Measurements from ENCODE around the gene EXOC2. TPM values are rescaled to one million over a fixed set of nuclear protein-coding genes. Genes with fewer than 3 reads are reported as not detected.

The EXOC2 gene
- total and polyA plus RNA-seq, 4 experiments from 2014 or later, result 38.2 to 48.3 (median 46.1) TPM

GRCh38 chr6:709471-710056 lies 16.6 kb upstream of the EXOC2 start:
- no peak overlapping the region for H3K27ac ChIP-seq (ENCODE audit: low read depth, low read length)
- no peaks in the 10 kb centered on the region for H3K9me3 ChIP-seq (ENCODE audit: control insufficient read depth in 1 of 2, low read length in 2 of 2)
- H3K4me1 ChIP-seq (ENCODE audit: insufficient read depth, low read length), result peaks cover 15% of the 10 kb centered on the region
- peak overlapping the region in 3 of 7 donors; percentile 93 to 99 (median 98) for H3K27ac Mint-ChIP-seq
- no peaks in the 10 kb centered on the region for H3K27me3 ChIP-seq (ENCODE audit: insufficient read depth, low read length)
- H3K4me3 Mint-ChIP-seq, result peak overlapping the region in 6 of 8 donors; percentile 41 to 99 (median 84)
- no peak for DNase-seq
- POLR2A ChIA-PET (ENCODE audit: partially characterized antibody), result interaction anchor here (1.0 to 2.6 kb wide), 3 partner anchors 11 to 22 kb away, joined by 3 to 11 read pairs (median 4); no protein-coding TSS in a partner anchor
- H3K36me3 ChIP-seq (ENCODE audit: insufficient read depth, low read length), result no peaks in the 10 kb centered on the region
- intact Hi-C loops (cut with micrococcal nuclease), result no loop called here
- H3K27me3 Mint-ChIP-seq, result peaks cover 7 to 9% of the 10 kb centered on the region in 2 donors
- no peak overlapping the region for H3K4me3 ChIP-seq (ENCODE audit: low read length in 2 of 2)
- H3K36me3 Mint-ChIP-seq, result peaks cover 0 to 6% of the 10 kb centered on the region in 2 donors
- peaks cover 12 to 24% (median 18%) of the 10 kb centered on the region in 4 donors for H3K4me1 Mint-ChIP-seq
- CTCF ChIA-PET (ENCODE audit: partially characterized antibody), result interaction anchor here (1.0 to 3.2 kb wide), 3 partner anchors 9 to 12 kb away, joined by 3 to 26 read pairs (median 4); no protein-coding TSS in a partner anchor
- H3K9me3 Mint-ChIP-seq, result peaks cover 0 to 2% (median 0%) of the 10 kb centered on the region in 8 donors

DNA sequence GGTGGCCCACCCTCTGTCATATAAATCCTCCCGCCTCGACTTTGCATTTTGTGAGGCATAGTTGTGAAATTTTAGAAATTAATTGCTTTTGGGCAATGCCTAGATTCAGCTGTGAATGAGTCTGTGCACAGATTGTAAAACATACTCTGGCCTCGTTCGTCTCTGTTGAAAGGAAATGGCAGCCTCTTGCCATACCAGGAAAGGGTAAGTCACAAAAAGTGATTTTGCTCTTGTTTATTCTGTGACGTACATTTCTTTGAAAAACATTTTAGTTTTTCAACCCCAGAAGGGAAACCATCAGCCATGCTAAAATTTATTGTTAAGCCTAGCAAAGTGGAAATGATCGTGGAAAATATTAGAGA lies 15.3 kb upstream of the EXOC2 start:
- peaks cover 0 to 6% of the 10 kb centered on the region in 2 donors for H3K36me3 Mint-ChIP-seq

DNA sequence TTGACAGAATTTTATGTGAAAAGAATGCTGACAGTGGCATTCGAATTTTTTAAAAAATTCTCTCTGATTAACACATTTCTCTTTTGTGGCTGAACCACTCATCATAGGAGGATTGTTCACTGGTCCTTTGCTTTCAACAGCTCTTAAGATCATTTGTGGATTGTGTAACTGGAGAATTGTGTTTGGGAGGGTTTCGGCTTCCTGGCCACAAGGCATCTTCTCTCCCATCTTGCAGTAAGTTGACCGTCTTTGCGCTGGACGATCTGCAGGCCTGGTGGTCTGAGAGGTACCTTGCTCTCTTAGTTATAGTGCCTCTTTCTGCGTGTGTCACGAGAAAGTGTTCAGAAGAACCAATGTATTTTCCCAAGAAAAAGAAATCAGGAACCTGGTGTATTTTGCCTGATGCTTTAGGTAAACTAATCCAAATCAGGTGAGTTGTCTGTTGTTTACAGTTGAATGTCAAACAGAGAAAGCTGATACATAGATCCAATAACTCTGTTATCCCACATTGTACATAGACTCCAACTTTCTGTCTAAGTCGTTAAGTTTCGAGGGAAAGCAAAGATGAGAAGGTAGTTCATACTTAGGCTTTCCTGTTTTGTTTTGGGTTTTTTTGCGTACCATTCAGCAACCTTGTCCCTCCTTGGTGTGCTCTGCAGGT lies 14.8 kb upstream of the EXOC2 start:
- no peaks in the 10 kb centered on the region for H3K9me3 Mint-ChIP-seq
- no peak for DNase-seq
- no peak overlapping the region for H3K27ac Mint-ChIP-seq
- peaks cover 12 to 24% (median 18%) of the 10 kb centered on the region in 4 donors for H3K4me1 Mint-ChIP-seq
- intact Hi-C loops (cut with micrococcal nuclease), result no loop called here
- H3K27me3 Mint-ChIP-seq, result peaks cover 7 to 9% of the 10 kb centered on the region in 2 donors
- H3K36me3 ChIP-seq (ENCODE audit: insufficient read depth, low read length), result no peaks in the 10 kb centered on the region
- ChIA-PET CTCF (ENCODE audit: partially characterized antibody) (interaction anchor here (1.3 kb wide), 1 partner anchor 14 kb away, joined by 3 read pairs; no protein-coding TSS in a partner anchor), POLR2A (ENCODE audit: partially characterized antibody) (no interaction called here)
- H3K27me3 ChIP-seq (ENCODE audit: insufficient read depth, low read length), result no peaks in the 10 kb centered on the region
- H3K27ac ChIP-seq (ENCODE audit: low read depth, low read length), result no peak overlapping the region
- peaks cover 0 to 6% of the 10 kb centered on the region in 2 donors for H3K36me3 Mint-ChIP-seq
- H3K4me3 Mint-ChIP-seq, result no peak overlapping the region
- H3K4me3 ChIP-seq (ENCODE audit: low read length in 2 of 2), result no peak overlapping the region
- no peaks in the 10 kb centered on the region for H3K9me3 ChIP-seq (ENCODE audit: control insufficient read depth in 1 of 2, low read length in 2 of 2)
- H3K4me1 ChIP-seq (ENCODE audit: insufficient read depth, low read length), result peaks cover 15% of the 10 kb centered on the region

More for the DNA sequence above, 15.3 kb upstream of the EXOC2 start:
- Histone ChIP-seq H3K4me3 (ENCODE audit: low read length in 2 of 2) (no peak overlapping the region), H3K27me3 (ENCODE audit: insufficient read depth, low read length) (no peaks in the 10 kb centered on the region), H3K36me3 (ENCODE audit: insufficient read depth, low read length) (no peaks in the 10 kb centered on the region), H3K9me3 (ENCODE audit: control insufficient read depth in 1 of 2, low read length in 2 of 2) (no peaks in the 10 kb centered on the region), H3K4me1 (ENCODE audit: insufficient read depth, low read length) (peaks cover 15% of the 10 kb centered on the region), H3K27ac (ENCODE audit: low read depth, low read length) (no peak overlapping the region)
- H3K27me3 Mint-ChIP-seq, result peaks cover 7 to 9% of the 10 kb centered on the region in 2 donors
- POLR2A ChIA-PET (ENCODE audit: partially characterized antibody), result no interaction called here
- no peak overlapping the region for H3K4me3 Mint-ChIP-seq
- CTCF ChIA-PET (ENCODE audit: partially characterized antibody), result interaction anchor here (1.3 kb wide), 1 partner anchor 13 kb away, joined by 3 read pairs; no protein-coding TSS in a partner anchor
- no peaks in the 10 kb centered on the region for H3K9me3 Mint-ChIP-seq
- H3K4me1 Mint-ChIP-seq, result peaks cover 12 to 24% (median 18%) of the 10 kb centered on the region in 4 donors
- H3K27ac Mint-ChIP-seq, result no peak overlapping the region
- intact Hi-C loops (cut with micrococcal nuclease), result no loop called here
- no peak for DNase-seq

GRCh38 chr6:706819-707381 lies 14.0 kb upstream of the EXOC2 start:
- Mint-ChIP-seq H3K4me1 (peaks cover 12 to 23% (median 18%) of the 10 kb centered on the region in 4 donors), H3K27ac (no peak overlapping the region), H3K4me3 (no peak overlapping the region), H3K36me3 (peaks cover 0 to 6% of the 10 kb centered on the region in 2 donors), H3K9me3 (no peaks in the 10 kb centered on the region), H3K27me3 (peaks cover 7 to 9% of the 10 kb centered on the region in 2 donors)
- no peak overlapping the region for H3K4me3 ChIP-seq (ENCODE audit: low read length in 2 of 2)
- no peak overlapping the region for H3K27ac ChIP-seq (ENCODE audit: low read depth, low read length)
- no peak for DNase-seq
- no peaks in the 10 kb centered on the region for H3K27me3 ChIP-seq (ENCODE audit: insufficient read depth, low read length)
- H3K36me3 ChIP-seq (ENCODE audit: insufficient read depth, low read length), result no peaks in the 10 kb centered on the region
- POLR2A ChIA-PET (ENCODE audit: partially characterized antibody), result no interaction called here
- CTCF ChIA-PET (ENCODE audit: partially characterized antibody), result interaction anchor here (1.3 kb wide), 1 partner anchor 14 kb away, joined by 3 read pairs; no protein-coding TSS in a partner anchor
- H3K9me3 ChIP-seq (ENCODE audit: control insufficient read depth in 1 of 2, low read length in 2 of 2), result no peaks in the 10 kb centered on the region
- H3K4me1 ChIP-seq (ENCODE audit: insufficient read depth, low read length), result peaks cover 14% of the 10 kb centered on the region
- intact Hi-C loops (cut with micrococcal nuclease), result no loop called here

GRCh38 chr6:706146-706545 lies 13.2 kb upstream of the EXOC2 start:
- Mint-ChIP-seq H3K36me3 (peaks cover 0 to 3% of the 10 kb centered on the region in 2 donors), H3K4me3 (no peak overlapping the region), H3K4me1 (peaks cover 5 to 15% (median 11%) of the 10 kb centered on the region in 4 donors), H3K27me3 (peaks cover 7 to 9% of the 10 kb centered on the region in 2 donors), H3K9me3 (no peaks in the 10 kb centered on the region), H3K27ac (no peak overlapping the region)
- Histone ChIP-seq H3K9me3 (ENCODE audit: control insufficient read depth in 1 of 2, low read length in 2 of 2) (no peaks in the 10 kb centered on the region), H3K4me3 (ENCODE audit: low read length in 2 of 2) (no peak overlapping the region), H3K36me3 (ENCODE audit: insufficient read depth, low read length) (no peaks in the 10 kb centered on the region), H3K4me1 (ENCODE audit: insufficient read depth, low read length) (peaks cover 8% of the 10 kb centered on the region), H3K27me3 (ENCODE audit: insufficient read depth, low read length) (no peaks in the 10 kb centered on the region), H3K27ac (ENCODE audit: low read depth, low read length) (no peak overlapping the region)
- CTCF ChIA-PET (ENCODE audit: partially characterized antibody), result interaction anchor here (2.6 kb wide), 1 partner anchor 15 kb away, joined by 14 read pairs; no protein-coding TSS in a partner anchor
- POLR2A ChIA-PET (ENCODE audit: partially characterized antibody), result no interaction called here
- intact Hi-C loops (cut with micrococcal nuclease), result no loop called here
- no peak for DNase-seq

- no peak for DNase-seq
- Histone ChIP-seq H3K9me3 (ENCODE audit: control insufficient read depth in 1 of 2, low read length in 2 of 2) (no peaks in the 10 kb centered on the region), H3K4me3 (ENCODE audit: low read length in 2 of 2) (no peak overlapping the region), H3K27me3 (ENCODE audit: insufficient read depth, low read length) (no peaks in the 10 kb centered on the region), H3K27ac (ENCODE audit: low read depth, low read length) (no peak overlapping the region), H3K36me3 (ENCODE audit: insufficient read depth, low read length) (no peaks in the 10 kb centered on the region), H3K4me1 (ENCODE audit: insufficient read depth, low read length) (peaks cover 2% of the 10 kb centered on the region)
- Mint-ChIP-seq H3K27ac (no peak overlapping the region), H3K4me1 (peaks cover 1 to 6% (median 2%) of the 10 kb centered on the region in 4 donors), H3K27me3 (peaks cover 7 to 9% of the 10 kb centered on the region in 2 donors), H3K36me3 (no peaks in the 10 kb centered on the region), H3K9me3 (no peaks in the 10 kb centered on the region), H3K4me3 (no peak overlapping the region)
- POLR2A ChIA-PET (ENCODE audit: partially characterized antibody), result interaction anchor here (2.7 kb wide), 1 partner anchor 13 kb away, joined by 11 read pairs; the partner anchor contains the start of gene EXOC2
- CTCF ChIA-PET (ENCODE audit: partially characterized antibody), result interaction anchor here (1.0 to 2.6 kb wide), 3 partner anchors 12 to 112 kb away, joined by 4 to 14 read pairs (median 4); partner anchors contain the start of gene EXOC2
- intact Hi-C loops (cut with micrococcal nuclease), result no loop called here
These were observed 12.1 kb upstream of the EXOC2 start for GRCh38 chr6:705047-705446.

DNA sequence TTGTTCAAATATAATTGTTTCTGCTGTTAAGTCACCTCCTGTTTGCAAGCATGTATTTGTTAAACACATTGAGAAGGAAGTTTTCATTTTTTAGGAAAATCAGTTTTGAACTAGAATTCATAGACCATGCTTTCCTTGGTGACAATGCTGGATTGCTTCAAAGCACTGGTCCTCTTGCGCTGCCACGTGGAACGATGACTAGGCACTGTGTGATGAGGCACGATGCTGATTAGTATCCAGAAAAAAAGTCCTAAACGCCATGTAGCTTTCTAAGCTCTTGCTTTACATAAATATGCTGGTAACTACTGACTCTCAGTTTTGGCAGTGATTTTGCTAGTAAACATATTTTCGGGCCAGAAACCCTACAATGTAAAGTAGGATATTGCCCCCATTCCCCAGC lies 11.1 kb upstream of the EXOC2 start:
- no peaks in the 10 kb centered on the region for H3K27me3 ChIP-seq (ENCODE audit: insufficient read depth, low read length)
- intact Hi-C loops (cut with micrococcal nuclease), result no loop called here
- Mint-ChIP-seq H3K4me3 (no peak overlapping the region), H3K4me1 (peaks cover 0 to 1% (median 0%) of the 10 kb centered on the region in 4 donors), H3K27ac (no peak overlapping the region), H3K36me3 (no peaks in the 10 kb centered on the region), H3K9me3 (no peaks in the 10 kb centered on the region), H3K27me3 (peaks cover 7 to 9% of the 10 kb centered on the region in 2 donors)
- DNase-seq, result no peak
- POLR2A ChIA-PET (ENCODE audit: partially characterized antibody), result interaction anchor here (2.7 kb wide), 1 partner anchor 12 kb away, joined by 11 read pairs; the partner anchor contains the start of gene EXOC2
- H3K4me3 ChIP-seq (ENCODE audit: low read length in 2 of 2), result no peak overlapping the region
- CTCF ChIA-PET (ENCODE audit: partially characterized antibody), result interaction anchor here (1.6 to 2.6 kb wide), 2 partner anchors 11 to 18 kb away, joined by 4 to 14 read pairs; partner anchors contain the start of gene EXOC2
- H3K36me3 ChIP-seq (ENCODE audit: insufficient read depth, low read length), result no peaks in the 10 kb centered on the region
- H3K9me3 ChIP-seq (ENCODE audit: control insufficient read depth in 1 of 2, low read length in 2 of 2), result no peaks in the 10 kb centered on the region
- no peaks in the 10 kb centered on the region for H3K4me1 ChIP-seq (ENCODE audit: insufficient read depth, low read length)
- H3K27ac ChIP-seq (ENCODE audit: low read depth, low read length), result no peak overlapping the region

All from CD4-positive, alpha-beta memory T cell (primary cell).